Measurements from ENCODE around the gene MBD3L2. TPM values are rescaled to one million over a fixed set of nuclear protein-coding genes. Genes with fewer than 3 reads are reported as not detected.
A peak's percentile ranks its signal among the peaks of the same experiment; 100 is the strongest.

The MBD3L2 gene
- total RNA-seq, 1 donor from 2014 or later, result not detected

DNA sequence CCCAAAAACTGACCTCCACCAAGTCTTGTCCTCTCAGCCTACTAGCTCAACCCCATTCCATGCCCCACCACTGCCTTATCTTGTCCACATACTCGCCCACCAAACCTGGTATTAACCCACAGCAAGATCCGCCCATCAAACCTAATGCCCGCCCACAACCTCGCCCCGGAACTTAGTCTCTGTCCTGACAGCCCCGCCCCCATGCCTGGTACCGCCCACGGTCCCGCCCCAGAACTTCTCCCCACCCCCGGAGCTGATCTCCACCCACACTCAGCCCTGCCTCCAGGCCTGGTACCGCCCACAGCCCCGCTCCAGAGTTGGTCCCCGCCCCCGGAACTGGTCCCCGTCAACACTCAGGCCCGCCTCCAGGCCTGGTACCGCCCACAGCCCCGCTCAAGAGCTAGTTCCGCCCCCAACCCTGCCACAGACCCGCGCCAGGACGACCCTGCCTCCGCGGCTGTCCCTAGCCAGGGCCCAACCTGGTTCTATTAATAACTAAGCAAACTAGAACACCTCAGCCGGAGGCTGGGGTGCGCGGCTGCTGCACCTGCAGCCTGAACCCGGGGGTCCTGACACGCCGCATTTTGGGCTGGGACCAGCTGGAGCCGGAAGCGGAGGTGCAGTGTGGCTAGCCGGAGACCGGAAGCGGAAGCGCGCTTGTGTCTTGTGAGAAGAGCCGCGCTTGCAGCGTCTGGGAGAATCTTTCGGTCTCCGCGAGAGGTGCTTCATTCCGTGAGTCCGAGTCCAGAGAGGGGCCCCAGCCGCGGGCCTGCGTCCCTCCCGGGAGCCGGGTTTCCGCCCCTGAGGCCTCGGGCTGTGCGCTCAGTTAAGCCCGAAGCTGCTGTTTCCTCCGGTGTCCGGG lies 20.2 kb downstream of the MBD3L2 start, which contains the start of gene ZNF557:
TSS of gene ZNF557 (plus strand) at position 662 of the 862 bp plus-strand sequence. CDS start 5,372 bp downstream, outside the sequence.
- TF ChIP-seq CTCF (IDR thresholded peaks at IDR 0.05), result no peak
- Mint-ChIP-seq H3K9me3 (ENCODE audit: unreplicated experiment) (no peaks in the 10 kb centered on the region), H3K27ac (ENCODE audit: unreplicated experiment) (peak within 1 kb of the TSS; percentile 95), H3K4me3 (ENCODE audit: unreplicated experiment) (peak within 1 kb of the TSS; percentile 95), H3K27me3 (ENCODE audit: unreplicated experiment) (no peaks in the 10 kb centered on the region), H3K4me1 (ENCODE audit: unreplicated experiment) (peaks cover 24% of the 10 kb centered on the region), H3K36me3 (ENCODE audit: unreplicated experiment) (peaks cover 27% of the 10 kb centered on the region)
- DNase-seq (ENCODE audit: extremely low spot score, unreplicated experiment), result peak; percentile 99

DNA sequence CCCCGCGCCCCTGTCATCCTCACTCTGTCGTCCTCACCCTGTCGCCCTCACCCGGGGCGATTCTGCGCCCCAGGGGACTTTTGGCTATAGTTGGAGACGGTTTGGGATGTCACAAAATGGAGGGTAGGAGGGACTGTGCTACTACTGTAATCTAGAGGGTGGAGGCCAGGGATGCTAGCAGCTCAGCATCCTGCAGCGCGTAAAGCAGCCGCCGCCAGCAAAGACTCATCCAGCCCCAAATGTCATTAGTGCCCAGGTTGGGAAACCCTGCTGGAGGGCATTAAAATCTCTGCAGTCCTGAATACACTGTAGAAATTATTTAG lies 20.7 kb downstream of the MBD3L2 start:
- Mint-ChIP-seq H3K27ac (ENCODE audit: unreplicated experiment) (peak overlapping the region; percentile 95), H3K9me3 (ENCODE audit: unreplicated experiment) (no peaks in the 10 kb centered on the region)
- no peak for TF ChIP-seq CTCF (IDR thresholded peaks at IDR 0.05)

GRCh38 chr19:7072541-7072940 lies 23.4 kb downstream of the MBD3L2 start:
- H3K27ac Mint-ChIP-seq (ENCODE audit: unreplicated experiment), result no peak overlapping the region
- H3K9me3 Mint-ChIP-seq (ENCODE audit: unreplicated experiment), result peaks cover 10% of the 10 kb centered on the region
- DNase-seq (ENCODE audit: extremely low spot score, unreplicated experiment), result peak; percentile 42
- TF ChIP-seq CTCF (IDR thresholded peaks at IDR 0.05), result no peak
- H3K4me3 Mint-ChIP-seq (ENCODE audit: unreplicated experiment), result peak overlapping the region; percentile 51
- H3K4me1 Mint-ChIP-seq (ENCODE audit: unreplicated experiment), result peaks cover 24% of the 10 kb centered on the region
- H3K36me3 Mint-ChIP-seq (ENCODE audit: unreplicated experiment), result peaks cover 54% of the 10 kb centered on the region
- no peaks in the 10 kb centered on the region for H3K27me3 Mint-ChIP-seq (ENCODE audit: unreplicated experiment)

More for the DNA sequence above, 20.7 kb downstream of the MBD3L2 start:
- Mint-ChIP-seq H3K36me3 (ENCODE audit: unreplicated experiment) (peaks cover 29% of the 10 kb centered on the region), H3K4me1 (ENCODE audit: unreplicated experiment) (peaks cover 24% of the 10 kb centered on the region), H3K27me3 (ENCODE audit: unreplicated experiment) (no peaks in the 10 kb centered on the region), H3K4me3 (ENCODE audit: unreplicated experiment) (peak overlapping the region; percentile 95)
- DNase-seq (ENCODE audit: extremely low spot score, unreplicated experiment), result no peak

GRCh38 chr19:7074705-7075282 lies 25.7 kb downstream of the MBD3L2 start:
- H3K27me3 Mint-ChIP-seq (ENCODE audit: unreplicated experiment), result no peaks in the 10 kb centered on the region
- H3K4me1 Mint-ChIP-seq (ENCODE audit: unreplicated experiment), result peaks cover 7% of the 10 kb centered on the region
- peak; percentile 79 for DNase-seq (ENCODE audit: extremely low spot score, unreplicated experiment)
- peaks cover 27% of the 10 kb centered on the region for H3K9me3 Mint-ChIP-seq (ENCODE audit: unreplicated experiment)
- no peak for TF ChIP-seq CTCF (IDR thresholded peaks at IDR 0.05)
- H3K27ac Mint-ChIP-seq (ENCODE audit: unreplicated experiment), result no peak overlapping the region
- no peak overlapping the region for H3K4me3 Mint-ChIP-seq (ENCODE audit: unreplicated experiment)
- peaks cover 75% of the 10 kb centered on the region for H3K36me3 Mint-ChIP-seq (ENCODE audit: unreplicated experiment)

- Mint-ChIP-seq H3K27me3 (ENCODE audit: unreplicated experiment) (no peaks in the 10 kb centered on the region), H3K4me1 (ENCODE audit: unreplicated experiment) (peaks cover 3% of the 10 kb centered on the region), H3K9me3 (ENCODE audit: unreplicated experiment) (peaks cover 31% of the 10 kb centered on the region), H3K27ac (ENCODE audit: unreplicated experiment) (no peak overlapping the region), H3K4me3 (ENCODE audit: unreplicated experiment) (no peak overlapping the region), H3K36me3 (ENCODE audit: unreplicated experiment) (peaks cover 80% of the 10 kb centered on the region)
- DNase-seq (ENCODE audit: extremely low spot score, unreplicated experiment), result peak; percentile 67
- no peak for TF ChIP-seq CTCF (IDR thresholded peaks at IDR 0.05)
These were observed 27.0 kb downstream of the MBD3L2 start for GRCh38 chr19:7076151-7076550.

All from osteocyte (in vitro differentiated cells).